HG02610 (cell line): Measurements from ENCODE around the gene ZNF423.

Source experiments
- ATAC-seq: cut with Tn5 transposase; IDR thresholded peaks from one replicate; pipeline ENCODE4 v1.9.1; 2021; ENCODE audit warnings: mild to moderate bottlenecking, moderate library complexity; ENCODE audit not compliant: unreplicated experiment

The ZNF423 gene

GRCh38 chr16:49455181-49455990, 400.5 kb downstream of the ZNF423 start:
- ATAC-seq: no peak

GRCh38 chr16:49454426-49455180, 401.3 kb downstream of the ZNF423 start:
- ATAC-seq: no peak

- no peak for ATAC-seq
These were observed 401.9 kb downstream of the ZNF423 start for GRCh38 chr16:49453983-49454382.

- no peak for ATAC-seq
These were observed 402.9 kb downstream of the ZNF423 start for GRCh38 chr16:49453021-49453420.

- ATAC-seq: no peak
These were observed 403.3 kb downstream of the ZNF423 start for GRCh38 chr16:49452578-49452977.

DNA sequence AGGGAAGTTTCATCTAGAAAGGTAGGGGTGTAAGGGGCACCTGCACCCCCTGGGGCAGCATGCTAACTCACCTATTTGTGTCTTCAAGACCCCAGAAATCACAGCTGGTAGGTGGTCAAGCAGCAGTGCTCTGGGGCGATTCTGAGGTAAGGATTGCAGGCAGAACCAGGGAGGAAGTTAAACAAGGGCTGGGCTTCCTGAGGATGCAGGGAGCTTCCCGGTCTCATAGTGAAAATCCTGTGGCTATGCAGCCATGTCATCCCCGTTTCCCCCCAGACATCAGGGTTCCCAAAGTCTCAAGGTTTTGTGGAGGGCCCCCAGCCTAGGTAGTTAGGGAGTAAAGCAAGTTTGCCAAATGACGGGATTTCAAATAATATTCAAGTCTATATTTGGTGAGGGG, 403.8 kb downstream of the ZNF423 start:
- no peak for ATAC-seq

- ATAC-seq: no peak
These were observed 409.1 kb downstream of the ZNF423 start for GRCh38 chr16:49446805-49447204.

- ATAC-seq: no peak
These were observed 412.3 kb downstream of the ZNF423 start for GRCh38 chr16:49443576-49443975.

DNA sequence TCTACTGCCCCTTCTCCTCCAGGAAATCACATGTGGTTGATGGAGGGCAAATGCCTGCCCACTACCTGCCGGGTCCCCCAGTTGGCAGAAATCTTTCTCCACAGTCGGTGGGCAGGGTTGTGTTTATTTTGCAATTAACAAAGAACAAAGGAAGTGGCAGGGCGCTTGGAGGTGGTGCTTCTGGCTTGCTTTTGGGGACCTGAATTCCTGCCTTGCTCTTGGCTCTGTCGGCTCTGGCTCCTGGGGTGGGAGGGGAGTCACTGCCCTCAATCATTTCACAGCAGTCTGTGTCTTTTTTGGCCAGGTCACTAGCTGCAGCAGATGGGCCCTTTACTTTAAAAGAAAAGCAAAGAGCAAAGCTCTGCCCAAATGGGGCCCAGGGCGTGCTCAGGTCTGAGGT, 413.1 kb downstream of the ZNF423 start:
- no peak for ATAC-seq

DNA sequence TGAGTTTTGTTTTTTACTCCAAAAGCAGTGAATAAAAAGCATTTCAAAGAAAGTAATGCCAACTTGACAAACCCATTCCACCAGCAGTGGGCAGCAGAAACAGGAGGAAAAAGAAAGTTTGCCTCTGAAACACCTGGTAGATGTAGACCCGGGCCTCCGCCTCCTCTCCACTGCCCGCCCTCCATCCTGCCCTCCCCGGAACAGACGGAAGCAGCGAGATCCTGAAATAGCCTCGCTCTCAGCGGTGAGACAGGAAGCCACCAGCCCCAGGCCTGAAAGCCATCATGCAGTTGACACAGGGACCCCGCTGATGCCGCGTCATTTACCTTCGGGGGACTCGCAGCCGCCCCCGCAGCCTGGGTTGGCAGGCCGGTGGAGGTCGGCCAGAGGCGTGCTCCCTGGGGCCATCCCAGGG, 414.5 kb downstream of the ZNF423 start:
- peak; percentile 97 for ATAC-seq

DNA sequence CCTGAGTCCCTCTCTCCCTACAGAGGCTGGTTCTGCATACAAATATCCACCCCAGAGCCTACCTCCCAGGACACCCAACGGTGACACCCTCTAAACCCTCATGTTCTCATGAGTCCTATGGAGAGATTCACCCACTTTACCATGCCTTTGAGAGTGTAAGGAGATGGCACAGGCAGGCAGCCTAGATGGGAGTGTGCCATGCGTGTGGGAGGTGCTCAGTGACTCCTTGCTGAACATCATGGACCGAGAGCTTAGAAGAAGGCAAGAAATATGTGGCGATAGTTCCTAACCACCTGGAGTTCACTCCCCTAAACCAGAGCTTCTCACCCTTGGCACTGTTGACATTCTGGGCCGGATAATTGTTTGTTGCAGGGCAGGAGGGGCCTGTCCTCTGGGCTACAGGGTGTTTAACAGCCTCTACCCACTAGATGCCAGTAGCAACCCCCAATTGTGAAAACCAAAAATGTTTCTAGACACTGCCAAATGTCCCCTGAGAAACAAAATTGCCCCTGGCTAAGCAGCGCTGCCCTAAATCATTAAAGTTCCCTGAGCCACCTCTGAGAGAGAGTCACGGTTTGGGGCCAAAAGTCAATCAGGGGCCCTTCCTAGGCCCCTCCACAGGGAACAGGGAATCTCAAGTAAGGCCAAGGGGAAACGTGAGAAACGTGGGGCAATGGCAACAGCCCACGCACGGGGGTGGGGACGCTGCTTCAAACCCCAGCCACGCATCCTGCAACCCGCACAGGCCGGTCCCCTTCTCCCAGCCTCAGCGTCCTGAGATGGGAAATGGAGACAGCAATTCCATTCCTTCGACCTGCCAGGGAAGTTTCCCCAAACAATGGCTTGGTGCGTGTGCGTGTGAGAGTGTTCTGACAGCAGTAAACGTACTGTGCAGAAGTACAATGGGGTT, 415.5 kb downstream of the ZNF423 start:
- no peak for ATAC-seq

- ATAC-seq: no peak
These were observed 416.2 kb downstream of the ZNF423 start for GRCh38 chr16:49439676-49440075.

DNA sequence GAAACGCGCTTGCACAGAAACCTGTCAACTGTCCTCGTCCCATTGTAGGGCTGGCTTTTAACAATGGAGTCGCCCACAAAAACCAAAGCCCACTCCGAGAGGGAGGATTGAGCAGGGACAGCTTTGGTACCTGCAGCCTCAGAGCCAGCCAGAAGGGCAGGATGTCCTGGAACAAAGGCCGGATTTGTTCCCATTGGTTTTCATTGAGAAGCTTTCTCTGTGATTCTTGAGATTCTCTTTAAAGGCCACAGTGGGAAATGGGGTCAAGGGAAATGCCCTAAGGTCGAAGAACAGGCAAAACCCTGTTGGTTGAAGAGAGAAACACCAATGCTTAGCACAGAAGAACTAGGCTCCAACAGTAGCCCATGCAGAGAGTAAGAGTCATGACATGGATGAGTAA, 416.9 kb downstream of the ZNF423 start:
- no peak for ATAC-seq
